ENCODE results near the gene RAPGEF4. TPM values are rescaled to one million over a fixed set of nuclear protein-coding genes. Genes with fewer than 3 reads are reported as not detected.

Gene RAPGEF4
- total and polyA plus RNA-seq, 2 of the 8 experiments (the other 6 are each of a cell fraction or from before 2014, with no cell fraction given) = 1.2 to 2.6 TPM

DNA sequence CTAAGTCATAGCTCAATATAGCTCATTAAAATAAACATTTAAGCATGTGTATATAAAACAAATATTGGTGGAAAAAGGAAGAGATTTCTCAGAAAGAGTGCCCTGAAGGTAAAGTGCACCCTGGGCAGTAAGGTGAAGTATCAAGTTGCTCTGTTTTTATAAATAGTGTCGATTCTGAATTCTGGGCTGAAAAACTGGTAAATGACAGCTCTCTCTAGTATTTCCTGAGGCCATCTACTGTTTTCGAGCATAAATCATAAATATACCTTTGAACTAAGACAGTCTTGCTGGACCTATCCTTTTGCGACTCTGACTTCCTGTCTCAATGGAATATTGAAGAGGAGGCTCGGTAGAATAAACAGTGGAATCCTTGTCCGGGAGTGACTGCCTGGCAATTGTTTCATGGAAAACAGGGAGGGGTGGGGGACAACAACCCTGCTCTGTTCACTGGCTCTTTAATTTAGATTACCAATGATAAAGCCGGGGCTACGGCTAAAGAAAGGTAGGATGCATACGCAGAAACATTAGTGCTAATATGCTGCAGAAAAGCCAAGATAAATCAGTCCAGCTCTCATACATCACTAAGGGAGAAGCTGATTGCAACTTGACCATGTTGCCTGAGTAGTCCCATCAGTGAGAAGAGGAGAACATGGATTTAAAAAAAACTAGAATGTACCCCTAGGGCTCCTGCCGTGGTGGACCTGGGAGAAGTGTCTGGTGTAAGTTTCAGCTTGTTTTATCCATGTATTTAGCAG lies 124.1 kb downstream of the RAPGEF4 start:
- CTCF ChIA-PET (ENCODE audit: partially characterized antibody) = interaction anchor here (1.4 to 12.2 kb wide), 2 partner anchors 11 to 72 kb away, joined by 3 to 139 read pairs; no protein-coding TSS in a partner anchor
- H3K79me2 ChIP-seq (ENCODE audit: control insufficient read depth in 1 of 2, insufficient read depth in 2 of 2, low read length in 2 of 2) = no peaks in the 10 kb centered on the region
- TF ChIP-seq SIN3A (conservative IDR thresholded peaks at IDR 0.05 in 1 of 2, IDR thresholded peaks at IDR 0.05 in 1 of 2; ENCODE audit: low read depth in 1 of 2, low read length in 2 of 2) (no peak), TEAD4 (IDR thresholded peaks at IDR 0.05; ENCODE audit: low read depth, low read length) (no peak), HDAC6 (IDR thresholded peaks at IDR 0.05; ENCODE audit: low read depth, low read length) (no peak), RAD21 (IDR thresholded peaks at IDR 0.05 in 1 of 2, conservative IDR thresholded peaks at IDR 0.05 in 1 of 2; ENCODE audit: low read depth in 2 of 2, low read length in 2 of 2) (no peak), BCL11A (IDR thresholded peaks at IDR 0.05; ENCODE audit: low read depth in 2 of 2, low read length in 2 of 2) (no peak), POLR2A (IDR thresholded peaks at IDR 0.05; ENCODE audit: control extremely low read depth in 1 of 2, low read depth in 2 of 2, low read length in 2 of 2) (no peak), KDM5A (IDR thresholded peaks at IDR 0.05; ENCODE audit: low read length) (no peak), CHD1 (IDR thresholded peaks at IDR 0.05; ENCODE audit: low read depth, low read length) (no peak), NRF1 (IDR thresholded peaks at IDR 0.05; ENCODE audit: low read depth, low read length) (no peak), CREB1 (IDR thresholded peaks at IDR 0.05) (no peak), EGR1 (IDR thresholded peaks at IDR 0.05; ENCODE audit: borderline replicate concordance, low read depth, low read length) (no peak), TBP (IDR thresholded peaks at IDR 0.05; ENCODE audit: low read depth, low read length) (no peak), POU5F1 (IDR thresholded peaks at IDR 0.05; ENCODE audit: low read depth, low read length) (no peak), RBBP5 (IDR thresholded peaks at IDR 0.05; ENCODE audit: borderline replicate concordance, low read depth, low read length) (no peak)

More for the DNA sequence above, 124.1 kb downstream of the RAPGEF4 start:
- no peak overlapping the region for H2BK12ac ChIP-seq (ENCODE audit: low read depth, low read length)
- H2BK120ac ChIP-seq (replicated peaks; ENCODE audit: low read depth, low read length) = no peak overlapping the region
- no peaks in the 10 kb centered on the region for H3K27me3 ChIP-seq (replicated peaks in 1 of 4; ENCODE audit: control insufficient read depth in 3 of 4, extremely low read depth in 1 of 4, insufficient read depth in 3 of 4, low read length in 3 of 4)
- H3K14ac ChIP-seq (ENCODE audit: insufficient read length) = no peak overlapping the region
- DNase-seq (ENCODE audit: low read depth in 1 of 2, low spot score in 2 of 2) (no peak), FAIRE-seq (no peak)
- H3K23me2 ChIP-seq (ENCODE audit: low read depth, low read length) = no peaks in the 10 kb centered on the region
- no peak overlapping the region for H4K8ac ChIP-seq (ENCODE audit: extremely low read depth, insufficient read depth, low read length)
- no peak overlapping the region for H2BK15ac ChIP-seq (ENCODE audit: low read length)
- no peak overlapping the region for H3K4me3 ChIP-seq (ENCODE audit: extremely low read depth in 1 of 4, insufficient read depth in 2 of 4, low read depth in 3 of 4, low read length in 4 of 4)
- H3K4me1 ChIP-seq (replicated peaks in 1 of 4; ENCODE audit: control insufficient read depth in 3 of 4, insufficient read depth in 4 of 4, low read length in 3 of 4) = no peaks in the 10 kb centered on the region
- POLR2A ChIA-PET (ENCODE audit: partially characterized antibody) = no interaction called here
- no peak overlapping the region for H2AK5ac ChIP-seq (ENCODE audit: low read depth, low read length)
- no peak overlapping the region for H3K27ac ChIP-seq (ENCODE audit: low read depth, low read length)
- H2BK5ac ChIP-seq (ENCODE audit: low read depth, low read length) = no peak overlapping the region
- 0 out of 2 replicates have a peak overlapping the region, but pooled peaks have one; percentile 56 for H2AFZ ChIP-seq (ENCODE audit: low read length)
- no peak overlapping the region for H3K18ac ChIP-seq (ENCODE audit: extremely low read depth, low read length)
- H3K23ac ChIP-seq (ENCODE audit: insufficient read length) = no peak overlapping the region
- no peaks in the 10 kb centered on the region for H3K79me1 ChIP-seq (ENCODE audit: low read depth, low read length)
- no peak overlapping the region for H2BK20ac ChIP-seq (ENCODE audit: low read length)
- WGBS, 2 experiments (ENCODE audit: extremely low coverage in 1 of 2, insufficient coverage in 1 of 2, insufficient read length in 1 of 2, insufficient replicate concordance in 2 of 2, low coverage in 1 of 2, low lambda C conversion rate in 2 of 2, missing lambda C conversion rate in 1 of 2) = 88% methylated on average over 9 of the region's 9 CpGs; no CpG with 5 or more reads in 1 of the 2 experiments
- no peak overlapping the region for H4K5ac ChIP-seq (ENCODE audit: insufficient read length, low read depth, low read length)
- no peak overlapping the region for H4K91ac ChIP-seq (replicated peaks; ENCODE audit: insufficient read length, low read length)
- no peak overlapping the region for H3K4me2 ChIP-seq (ENCODE audit: insufficient read depth in 1 of 2, low read depth in 2 of 2, low read length in 2 of 2)
- no peaks in the 10 kb centered on the region for H3K36me3 ChIP-seq (ENCODE audit: control insufficient read depth in 2 of 4, insufficient read depth in 4 of 4, low read length in 3 of 4)
- H4K20me1 ChIP-seq (replicated peaks in 1 of 2; ENCODE audit: control insufficient read depth in 1 of 2, insufficient read depth in 2 of 2, low read length in 2 of 2) = no peaks in the 10 kb centered on the region
- H3K9ac ChIP-seq (replicated peaks in 1 of 4; ENCODE audit: extremely low read depth in 1 of 4, low read depth in 3 of 4, low read length in 3 of 4) = no peak overlapping the region
- no peaks in the 10 kb centered on the region for H3K9me3 ChIP-seq (ENCODE audit: insufficient read depth in 2 of 2, low read depth in 1 of 2, low read length in 1 of 2)
- H3K4ac ChIP-seq (replicated peaks; ENCODE audit: insufficient read length, low read depth, low read length) = no peak overlapping the region
- H3K56ac ChIP-seq (replicated peaks; ENCODE audit: insufficient read length, low read depth, low read length) = no peak overlapping the region

Measured in H1 (cell line).